K562 (cell line): ENCODE results near the gene SLC34A1. TPM values are rescaled to one million over a fixed set of nuclear protein-coding genes. Genes with fewer than 3 reads are reported as not detected.

ENCODE experiments used
- ATAC-seq: fragments of 200-7000 bp; cut with Tn5 transposase; 3 replicates; pipeline ENCODE4 v1.9.1; 2020; ENCODE audit warnings: moderate library complexity
- BruUV-seq: library from RNA; stranded (reverse); fragments of 400-500 nt; replicated peaks from 2 replicates; lab custom pipeline; 2021; lab: Mats Ljungman, UMichigan
- CTCF ChIA-PET: fragments of 300-600 bp; formaldehyde crosslinking; extraction: SDS; loops from one replicate; lab custom pipeline; 2021; ENCODE audit warnings: low intra/inter-chr PET ratio; lab: Yijun Ruan, JAX
- POLR2A ChIA-PET: fragments of 300-600, 350-650 bp; sonication (Branson Sonifier 250); formaldehyde crosslinking; extraction: SDS; loops from one replicate; lab custom pipeline; 2021; ENCODE audit warnings: antibody characterized with exemption, inconsistent platforms; lab: Yijun Ruan, JAX
- DNase-seq, 4 experiments: peaks; one replicate each; pipeline versions ENCODE4 v3.0.0 to v3.0.0-alpha.2; 2011 to 2018; ENCODE audit warnings: low spot score in 3 of 4, mixed read lengths in 3 of 4; ENCODE audit errors: extremely low read depth in 1 of 4
- FAIRE-seq: peaks from 2 replicates; lab custom pipeline; 2011; peaks lifted over from hg19 to GRCh38; lab: Jason Lieb, UNC
- H2AFZ ChIP-seq: 2 replicates; pipeline ENCODE4 v1.6.0; 2011; ENCODE audit warnings: low read depth, low read length, control low read depth, inconsistent platforms
- H3K27ac ChIP-seq: fragments of 200-600 bp; 3 replicates; pipeline ENCODE4 v1.8.0; 2011; ENCODE audit warnings: low read depth, mild to moderate bottlenecking, control low read depth, inconsistent platforms, low read length, moderate library complexity, mixed read lengths; ENCODE audit errors: extremely low read depth
- H3K27me3 ChIP-seq, 2 experiments: fragments of 300-600 bp in 1 of 2; 2 replicates in 1 of 2; 3 replicates in 1 of 2; pipeline versions ENCODE4 v1.6.0 to v1.8.0; 2011; ENCODE audit warnings: inconsistent platforms in 2 of 2, low read length in 2 of 2, mild to moderate bottlenecking in 1 of 2, mixed read lengths in 1 of 2, moderate library complexity in 1 of 2; ENCODE audit not compliant: control insufficient read depth in 2 of 2, insufficient read depth in 2 of 2
- H3K36me3 ChIP-seq: fragments of 300-600 bp; 3 replicates; pipeline ENCODE4 v1.8.0; 2011; ENCODE audit warnings: mild to moderate bottlenecking, low read length, inconsistent platforms; ENCODE audit not compliant: control insufficient read depth, insufficient read depth
- H3K4me1 ChIP-seq, 2 experiments: fragments of 200-600 bp in 1 of 2; replicated peaks in 1 of 2; 2 replicates in 1 of 2; 3 replicates in 1 of 2; pipeline versions ENCODE4 v1.5.1 to v1.8.0; 2011; ENCODE audit warnings: inconsistent platforms in 2 of 2, low read length in 2 of 2, mild to moderate bottlenecking in 1 of 2, mixed read lengths in 1 of 2, moderate library complexity in 1 of 2; ENCODE audit not compliant: control insufficient read depth in 2 of 2, insufficient read depth in 2 of 2
- H3K4me2 ChIP-seq: 2 replicates; pipeline ENCODE4 v1.6.1; 2011; ENCODE audit warnings: low read length, control low read depth, inconsistent platforms, mixed read lengths; ENCODE audit not compliant: insufficient read depth
- H3K4me3 ChIP-seq: fragments of 200-600 bp; sonication (generic), shearing (Covaris generic); 2 replicates; pipeline ENCODE4 v1.5.1; 2016; ENCODE audit warnings: control low read depth, inconsistent platforms
- H3K79me2 ChIP-seq: fragments of 200-600 bp; 3 replicates; pipeline ENCODE4 v1.8.0; 2011; ENCODE audit warnings: low read length, inconsistent platforms; ENCODE audit not compliant: control insufficient read depth, insufficient read depth
- H3K9ac ChIP-seq, 2 experiments: 2 replicates each; pipeline versions ENCODE4 v1.6.0 to v1.6.1; 2011; ENCODE audit warnings: low read depth in 2 of 2, low read length in 2 of 2, control low read depth in 1 of 2, inconsistent platforms in 1 of 2, mild to moderate bottlenecking in 1 of 2, mixed read lengths in 1 of 2; ENCODE audit not compliant: insufficient read depth in 1 of 2
- H3K9me1 ChIP-seq: one replicate; pipeline ENCODE4 v1.6.0; 2011; ENCODE audit warnings: inconsistent platforms, mild to moderate bottlenecking, low read length, moderate library complexity; ENCODE audit not compliant: control insufficient read depth, insufficient read depth
- H3K9me3 ChIP-seq: replicated peaks from 2 replicates; pipeline ENCODE4 v1.5.1; 2011; ENCODE audit warnings: low read depth, low read length, inconsistent platforms; ENCODE audit not compliant: control insufficient read depth, insufficient read depth
- H4K20me1 ChIP-seq: replicated peaks from 2 replicates; pipeline ENCODE4 v1.6.1; 2011; ENCODE audit warnings: low read length, inconsistent platforms, mixed read lengths; ENCODE audit not compliant: control insufficient read depth, insufficient read depth
- CREB5 ChIP-seq: fragments of 250-450 bp; sonication (Bioruptor Pico); IDR thresholded peaks from 2 replicates; pipeline ENCODE4 v1.5.0; 2020; ENCODE audit warnings: mild to moderate bottlenecking
- ETV5 ChIP-seq: sonication (generic); formaldehyde crosslinking; IDR thresholded peaks from 2 replicates; pipeline ENCODE4 v1.4.0; 2020; ENCODE audit warnings: low read depth, mild to moderate bottlenecking, missing genetic modification reagents
- ILK ChIP-seq: fragments of 450-650 bp; IDR thresholded peaks from 2 replicates; pipeline ENCODE4 v1.6.1; 2016; ENCODE audit warnings: missing genetic modification characterization, low read depth, mild to moderate bottlenecking, missing compliant biosample characterization, moderate library complexity, borderline replicate concordance
- TRIM25 ChIP-seq: fragments of 450-650 bp; IDR thresholded peaks from 2 replicates; pipeline ENCODE4 v1.7.0; 2016; ENCODE audit warnings: borderline replicate concordance
- ZNF77 ChIP-seq: fragments of 250-450 bp; sonication (Bioruptor Pico); IDR thresholded peaks from 2 replicates; pipeline ENCODE4 v1.5.0; 2020
- WGBS: fragments of 100-300 bp; shearing (Covaris generic); methylation state at CpG from one replicate; pipeline ENCODE4 v1.1.6; 2016; ENCODE audit warnings: low coverage, mixed read lengths; ENCODE audit not compliant: insufficient coverage; ENCODE audit errors: missing lambda C conversion rate; 5-methylcytosine and 5-hydroxymethylcytosine counted together
- in situ Hi-C: fragments of 300-500 bp; cut with MboI; formaldehyde crosslinking; loops from 4 replicates; pipeline ENCODE4 v1.15.0; 2018; ENCODE audit warnings: inconsistent platforms, mixed read lengths
- intact Hi-C: fragments of 100-400 bp; cut with micrococcal nuclease; formaldehyde crosslinking; loops from 2 replicates; pipeline ENCODE4 v1.14.2; 2022
- polyA plus RNA-seq, 8 experiments: library from polyadenylated mRNA; depleted of rRNA in 4 of 8; stranded (reverse) in 5 of 8; unstranded in 3 of 8; fragments of >200 nt; fragmentation: Nextera tagmentation in 2 of 8; fragmentation: Illumina TruSeq in 1 of 8; extraction: Ambion mirVana in 2 of 8; extraction: Trizol in 1 of 8; gene quantifications; 2 replicates each; pipeline versions ENCODE4 v1.2.1 to v1.2.3, GENCODE V29; 2011 to 2014; ENCODE audit warnings: inconsistent platforms in 1 of 8, missing spikeins in 1 of 8
- total RNA-seq, 7 experiments: library from RNA; depleted of rRNA in 6 of 7; stranded (reverse); fragments of >200 nt in 6 of 7; fragmentation: Illumina TruSeq in 2 of 7; extraction: Trizol in 2 of 7; gene quantifications; 2 replicates each; pipeline versions ENCODE4 v1.2.1 to v1.2.3, GENCODE V29; 2011 to 2021; ENCODE audit warnings: low replicate concordance in 1 of 7

Gene SLC34A1
- total and polyA plus RNA-seq, 9 of the 15 experiments (the other 6 are each of a cell fraction or from before 2014, with no cell fraction given) = not detected

- no peak for TF ChIP-seq ETV5 (CRISPR knock-in tag)
- no peak for TF ChIP-seq TRIM25
- TF ChIP-seq, all 486 proteins: peak for 8
Observed at GRCh38 chr5:177382423-177383029, 1.7 kb upstream of the SLC34A1 start (continued).

- H3K79me2 ChIP-seq = no peaks in the 10 kb centered on the region
- H3K9me1 ChIP-seq = peaks cover 2% of the 10 kb centered on the region
- ChIA-PET CTCF (no interaction called here), POLR2A (interaction anchor here (0.7 to 1.0 kb wide), 5 partner anchors 10 to 41 kb away, joined by 3 to 6 read pairs (median 3); no protein-coding TSS in a partner anchor)
- in situ Hi-C loops (no loop called here), intact Hi-C loops (no loop called here)
- ATAC-seq (no peak), DNase-seq (no peak), FAIRE-seq (no peak)
- H3K4me1 ChIP-seq = peaks cover 14 to 36% of the 10 kb centered on the region in 2 experiments
- no peak overlapping the region; a peak in 1 of 4 replicates for H3K9ac ChIP-seq
- H3K27ac ChIP-seq = no peak overlapping the region
- H2AFZ ChIP-seq = no peak overlapping the region
- peaks cover 0 to 12% of the 10 kb centered on the region in 2 experiments; a peak in 2 of 5 replicates for H3K27me3 ChIP-seq
- no TSS peak for BruUV-seq
- no peak overlapping the region for H3K4me3 ChIP-seq
- H4K20me1 ChIP-seq = no peaks in the 10 kb centered on the region
- H3K9me3 ChIP-seq = no peaks in the 10 kb centered on the region
- 58% methylated on average over 9 of the region's 9 CpGs for WGBS
- H3K4me2 ChIP-seq = no peak overlapping the region
- H3K36me3 ChIP-seq = no peaks in the 10 kb centered on the region
- TF ChIP-seq ZNF77 (CRISPR knock-in tag) (no peak), CREB5 (no peak), ILK (no peak)
Observed at GRCh38 chr5:177383181-177383580, 1.1 kb upstream of the SLC34A1 start.
